ENCODE data around the gene NTRK3. TPM values are rescaled to one million over a fixed set of nuclear protein-coding genes. Genes with fewer than 3 reads are reported as not detected.

The NTRK3 gene
- total and polyA plus RNA-seq, 4 donors = 0.21 to 2.9 (median 0.32) TPM

DNA sequence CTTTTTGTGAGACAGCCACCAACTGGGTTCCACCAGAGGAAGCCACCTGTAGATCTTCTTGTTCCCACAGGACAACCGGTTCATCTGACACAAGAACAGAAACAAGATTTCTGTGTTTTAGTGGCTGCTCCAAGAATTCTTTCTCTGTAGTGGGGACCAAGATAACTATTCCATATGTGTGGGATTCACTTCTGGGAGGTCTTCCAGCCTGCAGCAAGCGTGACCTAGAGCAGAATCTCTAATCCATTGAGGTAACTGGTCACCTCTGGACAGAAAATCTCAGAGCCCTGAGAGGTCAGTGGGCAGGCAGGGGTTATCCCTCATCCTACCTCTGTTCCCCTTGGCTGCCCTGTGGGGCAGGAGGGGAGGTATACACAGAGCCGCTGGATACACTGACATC is 311.3 kb downstream of the NTRK3 start:
- no peaks in the 10 kb centered on the region for H3K36me3 ChIP-seq (ENCODE audit: control insufficient read depth in 4 of 4, insufficient read depth in 3 of 4, low read depth in 1 of 4, low read length in 3 of 4)
- no peaks in the 10 kb centered on the region for H3K9me3 ChIP-seq (ENCODE audit: control insufficient read depth in 4 of 4, low read length in 3 of 4)
- H3K4me1 ChIP-seq (ENCODE audit: control insufficient read depth in 4 of 4, insufficient read depth in 4 of 4, low read length in 3 of 4) = no peaks in the 10 kb centered on the region
- 75% methylated on average over 3 of the region's 3 CpGs for WGBS
- H3K4me3 ChIP-seq (ENCODE audit: low read depth in 1 of 3, low read length in 3 of 3) = no peak overlapping the region
- no peaks in the 10 kb centered on the region for H3K27me3 ChIP-seq (ENCODE audit: control insufficient read depth in 4 of 4, insufficient read depth in 4 of 4, low read length in 3 of 4)
- DNase-seq (ENCODE audit: low spot score) = no peak
- H3K27ac ChIP-seq (ENCODE audit: low read depth in 1 of 2, low read length in 2 of 2) = no peak overlapping the region
- H3K9ac ChIP-seq (ENCODE audit: low read depth in 1 of 2, low read length in 2 of 2) = no peak overlapping the region
- TF ChIP-seq SP1 (IDR thresholded peaks at IDR 0.05) (no peak), EGR1 (IDR thresholded peaks at IDR 0.05; ENCODE audit: low read depth in 2 of 2) (no peak), TAF1 (conservative IDR thresholded peaks at IDR 0.05) (no peak), FOXA1 (IDR thresholded peaks at IDR 0.05) (no peak), YY1 (IDR thresholded peaks at IDR 0.05) (no peak), GABPA (IDR thresholded peaks at IDR 0.05 in 1 of 2, conservative IDR thresholded peaks at IDR 0.05 in 1 of 2) (no peak), RAD21 (IDR thresholded peaks at IDR 0.05) (no peak), NR2F2 (IDR thresholded peaks at IDR 0.05) (no peak)
- TF ChIP-seq, protein P1, sequence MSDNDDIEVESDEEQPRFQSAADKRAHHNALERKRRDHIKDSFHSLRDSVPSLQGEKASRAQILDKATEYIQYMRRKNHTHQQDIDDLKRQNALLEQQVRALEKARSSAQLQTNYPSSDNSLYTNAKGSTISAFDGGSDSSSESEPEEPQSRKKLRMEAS (IDR thresholded peaks at IDR 0.05) = no peak
- TF ChIP-seq, protein P2, sequence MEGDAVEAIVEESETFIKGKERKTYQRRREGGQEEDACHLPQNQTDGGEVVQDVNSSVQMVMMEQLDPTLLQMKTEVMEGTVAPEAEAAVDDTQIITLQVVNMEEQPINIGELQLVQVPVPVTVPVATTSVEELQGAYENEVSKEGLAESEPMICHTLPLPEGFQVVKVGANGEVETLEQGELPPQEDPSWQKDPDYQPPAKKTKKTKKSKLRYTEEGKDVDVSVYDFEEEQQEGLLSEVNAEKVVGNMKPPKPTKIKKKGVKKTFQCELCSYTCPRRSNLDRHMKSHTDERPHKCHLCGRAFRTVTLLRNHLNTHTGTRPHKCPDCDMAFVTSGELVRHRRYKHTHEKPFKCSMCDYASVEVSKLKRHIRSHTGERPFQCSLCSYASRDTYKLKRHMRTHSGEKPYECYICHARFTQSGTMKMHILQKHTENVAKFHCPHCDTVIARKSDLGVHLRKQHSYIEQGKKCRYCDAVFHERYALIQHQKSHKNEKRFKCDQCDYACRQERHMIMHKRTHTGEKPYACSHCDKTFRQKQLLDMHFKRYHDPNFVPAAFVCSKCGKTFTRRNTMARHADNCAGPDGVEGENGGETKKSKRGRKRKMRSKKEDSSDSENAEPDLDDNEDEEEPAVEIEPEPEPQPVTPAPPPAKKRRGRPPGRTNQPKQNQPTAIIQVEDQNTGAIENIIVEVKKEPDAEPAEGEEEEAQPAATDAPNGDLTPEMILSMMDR (IDR thresholded peaks at IDR 0.05; ENCODE audit: low read depth, low read length, missing input control) = no peak
- TF ChIP-seq, protein P3, sequence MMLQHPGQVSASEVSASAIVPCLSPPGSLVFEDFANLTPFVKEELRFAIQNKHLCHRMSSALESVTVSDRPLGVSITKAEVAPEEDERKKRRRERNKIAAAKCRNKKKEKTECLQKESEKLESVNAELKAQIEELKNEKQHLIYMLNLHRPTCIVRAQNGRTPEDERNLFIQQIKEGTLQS (IDR thresholded peaks at IDR 0.05) = no peak

DNA sequence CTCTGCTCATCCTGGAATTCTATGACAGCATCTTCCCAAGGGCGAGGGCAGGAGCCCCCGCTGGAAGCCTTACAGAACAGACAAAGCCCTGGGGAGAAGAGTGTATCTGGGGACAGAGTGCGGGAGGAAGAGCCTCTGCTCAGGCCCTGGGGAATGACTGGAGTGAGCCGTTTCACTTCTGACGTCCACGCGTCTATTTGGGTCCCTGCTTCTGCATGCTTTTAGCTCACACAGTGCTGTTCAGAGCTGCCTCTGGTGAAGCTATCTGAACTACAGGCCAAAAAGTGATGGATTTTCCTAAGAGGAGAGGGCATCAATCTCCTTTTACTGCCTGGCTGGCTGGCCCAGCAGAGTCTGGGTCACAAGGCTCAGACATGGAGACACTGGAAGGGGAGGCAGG is 311.8 kb downstream of the NTRK3 start:
- no peak overlapping the region for H3K9ac ChIP-seq (ENCODE audit: low read depth in 1 of 2, low read length in 2 of 2)
- H3K4me1 ChIP-seq (ENCODE audit: control insufficient read depth in 4 of 4, insufficient read depth in 4 of 4, low read length in 3 of 4) = no peaks in the 10 kb centered on the region
- DNase-seq (ENCODE audit: low spot score) = no peak
- TF ChIP-seq FOXA2 (IDR thresholded peaks at IDR 0.05) = no peak
- TF ChIP-seq EGR1 (IDR thresholded peaks at IDR 0.05; ENCODE audit: low read depth in 2 of 2) = no peak
- TF ChIP-seq NR2F2 (IDR thresholded peaks at IDR 0.05) = peak; percentile 56
- TF ChIP-seq SP1 (IDR thresholded peaks at IDR 0.05) = peak; percentile 12
- H3K4me3 ChIP-seq (ENCODE audit: low read depth in 1 of 3, low read length in 3 of 3) = no peak overlapping the region
- WGBS = 67% methylated on average over 7 of the region's 7 CpGs
- no peaks in the 10 kb centered on the region for H3K36me3 ChIP-seq (ENCODE audit: control insufficient read depth in 4 of 4, insufficient read depth in 3 of 4, low read depth in 1 of 4, low read length in 3 of 4)
- H3K9me3 ChIP-seq (ENCODE audit: control insufficient read depth in 4 of 4, low read length in 3 of 4) = no peaks in the 10 kb centered on the region
- H3K27ac ChIP-seq (ENCODE audit: low read depth in 1 of 2, low read length in 2 of 2) = no peak overlapping the region
- H3K27me3 ChIP-seq (ENCODE audit: control insufficient read depth in 4 of 4, insufficient read depth in 4 of 4, low read length in 3 of 4) = no peaks in the 10 kb centered on the region

DNA sequence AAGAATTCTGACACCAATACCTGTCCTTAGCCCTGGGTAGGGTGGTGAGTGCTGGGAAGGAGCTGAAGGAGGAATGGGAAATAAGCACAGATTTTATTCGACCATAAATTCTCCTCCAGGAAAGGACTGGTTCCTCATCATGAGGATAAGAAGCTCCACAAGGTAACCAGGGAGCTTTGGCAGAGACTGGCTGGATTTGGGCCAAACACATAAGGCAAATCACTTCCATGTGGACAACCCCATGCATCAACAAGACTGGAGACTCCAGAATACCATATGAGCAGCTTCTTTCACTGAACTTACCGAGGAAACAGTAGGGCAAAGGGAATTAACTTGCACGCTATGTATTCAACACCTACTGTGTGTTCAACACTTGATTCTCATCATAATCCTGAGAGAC is 312.5 kb downstream of the NTRK3 start:
- no peaks in the 10 kb centered on the region for H3K4me1 ChIP-seq (ENCODE audit: control insufficient read depth in 4 of 4, insufficient read depth in 4 of 4, low read length in 3 of 4)
- no peaks in the 10 kb centered on the region for H3K27me3 ChIP-seq (ENCODE audit: control insufficient read depth in 4 of 4, insufficient read depth in 4 of 4, low read length in 3 of 4)
- H3K36me3 ChIP-seq (ENCODE audit: control insufficient read depth in 4 of 4, insufficient read depth in 3 of 4, low read depth in 1 of 4, low read length in 3 of 4) = no peaks in the 10 kb centered on the region
- no peak overlapping the region for H3K4me3 ChIP-seq (ENCODE audit: low read depth in 1 of 3, low read length in 3 of 3)
- WGBS = 60% methylated on average over 3 of the region's 3 CpGs
- H3K27ac ChIP-seq (ENCODE audit: low read depth in 1 of 2, low read length in 2 of 2) = no peak overlapping the region
- H3K9ac ChIP-seq (ENCODE audit: low read depth in 1 of 2, low read length in 2 of 2) = no peak overlapping the region
- no peak for DNase-seq (ENCODE audit: low spot score)
- H3K9me3 ChIP-seq (ENCODE audit: control insufficient read depth in 4 of 4, low read length in 3 of 4) = no peaks in the 10 kb centered on the region
- TF ChIP-seq, protein P1 (IDR thresholded peaks at IDR 0.05) = no peak
- TF ChIP-seq HNF4A (conservative IDR thresholded peaks at IDR 0.05) = no peak
- TF ChIP-seq FOXA1 (IDR thresholded peaks at IDR 0.05) = no peak
- TF ChIP-seq SP1 (IDR thresholded peaks at IDR 0.05) = no peak
- TF ChIP-seq, protein P2 (IDR thresholded peaks at IDR 0.05; ENCODE audit: low read depth, low read length, missing input control) = no peak
- TF ChIP-seq TAF1 (conservative IDR thresholded peaks at IDR 0.05) = no peak
- TF ChIP-seq NR2F2 (IDR thresholded peaks at IDR 0.05) = no peak
- TF ChIP-seq, protein P3 (IDR thresholded peaks at IDR 0.05) = no peak
- TF ChIP-seq HNF4G (IDR thresholded peaks at IDR 0.05) = no peak
- TF ChIP-seq, protein P4, sequence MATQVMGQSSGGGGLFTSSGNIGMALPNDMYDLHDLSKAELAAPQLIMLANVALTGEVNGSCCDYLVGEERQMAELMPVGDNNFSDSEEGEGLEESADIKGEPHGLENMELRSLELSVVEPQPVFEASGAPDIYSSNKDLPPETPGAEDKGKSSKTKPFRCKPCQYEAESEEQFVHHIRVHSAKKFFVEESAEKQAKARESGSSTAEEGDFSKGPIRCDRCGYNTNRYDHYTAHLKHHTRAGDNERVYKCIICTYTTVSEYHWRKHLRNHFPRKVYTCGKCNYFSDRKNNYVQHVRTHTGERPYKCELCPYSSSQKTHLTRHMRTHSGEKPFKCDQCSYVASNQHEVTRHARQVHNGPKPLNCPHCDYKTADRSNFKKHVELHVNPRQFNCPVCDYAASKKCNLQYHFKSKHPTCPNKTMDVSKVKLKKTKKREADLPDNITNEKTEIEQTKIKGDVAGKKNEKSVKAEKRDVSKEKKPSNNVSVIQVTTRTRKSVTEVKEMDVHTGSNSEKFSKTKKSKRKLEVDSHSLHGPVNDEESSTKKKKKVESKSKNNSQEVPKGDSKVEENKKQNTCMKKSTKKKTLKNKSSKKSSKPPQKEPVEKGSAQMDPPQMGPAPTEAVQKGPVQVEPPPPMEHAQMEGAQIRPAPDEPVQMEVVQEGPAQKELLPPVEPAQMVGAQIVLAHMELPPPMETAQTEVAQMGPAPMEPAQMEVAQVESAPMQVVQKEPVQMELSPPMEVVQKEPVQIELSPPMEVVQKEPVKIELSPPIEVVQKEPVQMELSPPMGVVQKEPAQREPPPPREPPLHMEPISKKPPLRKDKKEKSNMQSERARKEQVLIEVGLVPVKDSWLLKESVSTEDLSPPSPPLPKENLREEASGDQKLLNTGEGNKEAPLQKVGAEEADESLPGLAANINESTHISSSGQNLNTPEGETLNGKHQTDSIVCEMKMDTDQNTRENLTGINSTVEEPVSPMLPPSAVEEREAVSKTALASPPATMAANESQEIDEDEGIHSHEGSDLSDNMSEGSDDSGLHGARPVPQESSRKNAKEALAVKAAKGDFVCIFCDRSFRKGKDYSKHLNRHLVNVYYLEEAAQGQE (IDR thresholded peaks at IDR 0.05) = no peak
- no peak for TF ChIP-seq GABPA (IDR thresholded peaks at IDR 0.05 in 1 of 2, conservative IDR thresholded peaks at IDR 0.05 in 1 of 2)
- no peak for TF ChIP-seq JUND (IDR thresholded peaks at IDR 0.05)
